Stimulated activated CD4-positive, alpha-beta T cell treated with anti-CD3 and anti-CD28 coated beads, Interleukin-15, amount 100 ng/mL, for 24 hours (primary cell): Measurements from ENCODE around the gene SUGCT.
"Not testable (repeated sequence)": the region's sequence is repeated elsewhere in the genome, so short reads cannot be mapped to it uniquely, and the experiment has no call there.

Experiments used
- DNase-seq: peaks from one replicate; pipeline ENCODE4 v3.0.0-alpha.2; 2020

Gene SUGCT

GRCh38 chr7:40644454-40645188, 509.8 kb downstream of the SUGCT start:
- DNase-seq, result peak; percentile 1

GRCh38 chr7:40645197-40645596, 510.4 kb downstream of the SUGCT start:
- no peak for DNase-seq

GRCh38 chr7:40646717-40647116, 511.9 kb downstream of the SUGCT start:
- no peak for DNase-seq

GRCh38 chr7:40647719-40648118, 512.9 kb downstream of the SUGCT start:
- DNase-seq, result no peak

- DNase-seq, result no peak
Observed at GRCh38 chr7:40649247-40649646, 514.4 kb downstream of the SUGCT start.

- not testable (repeated sequence) for DNase-seq
Observed at GRCh38 chr7:40650903-40651302, 516.1 kb downstream of the SUGCT start.

GRCh38 chr7:40654171-40654570, 519.4 kb downstream of the SUGCT start:
- no peak for DNase-seq

GRCh38 chr7:40655426-40655825, 520.6 kb downstream of the SUGCT start:
- no peak for DNase-seq

- no peak for DNase-seq
Observed at GRCh38 chr7:40656349-40656748, 521.5 kb downstream of the SUGCT start.

GRCh38 chr7:40658729-40659128, 523.9 kb downstream of the SUGCT start:
- DNase-seq, result no peak

GRCh38 chr7:40659231-40659630, 524.4 kb downstream of the SUGCT start:
- DNase-seq, result no peak

GRCh38 chr7:40673285-40673684, 538.5 kb downstream of the SUGCT start:
- no peak for DNase-seq

GRCh38 chr7:40674316-40674715, 539.5 kb downstream of the SUGCT start:
- no peak for DNase-seq

GRCh38 chr7:40675741-40676140, 540.9 kb downstream of the SUGCT start:
- no peak for DNase-seq

- DNase-seq, result no peak
Observed at GRCh38 chr7:40676221-40676620, 541.4 kb downstream of the SUGCT start.

- no peak for DNase-seq
Observed at GRCh38 chr7:40680657-40681056, 545.9 kb downstream of the SUGCT start.

- DNase-seq, result no peak
Observed at GRCh38 chr7:40682696-40683095, 547.9 kb downstream of the SUGCT start.

- DNase-seq, result no peak
Observed at GRCh38 chr7:40694026-40694809, 559.4 kb downstream of the SUGCT start.

- DNase-seq, result no peak
Observed at GRCh38 chr7:40694991-40695390, 560.2 kb downstream of the SUGCT start.

GRCh38 chr7:40697653-40698052, 562.8 kb downstream of the SUGCT start:
- no peak for DNase-seq

GRCh38 chr7:40698214-40698920, 563.6 kb downstream of the SUGCT start:
- no peak for DNase-seq

GRCh38 chr7:40698921-40699260, 564.1 kb downstream of the SUGCT start:
- no peak for DNase-seq

- peak; percentile 23 for DNase-seq
Observed at GRCh38 chr7:40700653-40701421, 566.0 kb downstream of the SUGCT start.
